Panc1 (cell line): ENCODE data around the gene KDM7A.

Experiments
- POLR2AphosphoS5 ChIP-seq: IDR thresholded peaks from 2 replicates; pipeline ENCODE4 v1.6.1; 2012; ENCODE audit warnings: mild to moderate bottlenecking, low read depth, low read length, moderate library complexity
- SIN3A ChIP-seq: IDR thresholded peaks from 2 replicates; pipeline ENCODE4 v1.6.1; 2012; ENCODE audit warnings: low read depth, mild to moderate bottlenecking, low read length, moderate library complexity, borderline replicate concordance; ENCODE audit not compliant: insufficient read depth
- TCF7L2 ChIP-seq: IDR thresholded peaks from 2 replicates; pipeline ENCODE4 v1.6.1; 2011; ENCODE audit warnings: mild to moderate bottlenecking, low read depth, low read length, inconsistent platforms
- TF ChIP-seq, protein P1 (sequence below): fragments of 450-650 bp; IDR thresholded peaks from 2 replicates; pipeline ENCODE4 v1.5.1; 2017; ENCODE audit warnings: mild to moderate bottlenecking
- TF ChIP-seq, protein P2 (sequence below), 2 experiments: IDR thresholded peaks; 2 replicates each; pipeline ENCODE4 v1.6.1; 2011 to 2012; ENCODE audit warnings: low read depth in 2 of 2, control low read depth in 1 of 2, low read length in 1 of 2, mild to moderate bottlenecking in 1 of 2, moderate library complexity in 1 of 2; ENCODE audit not compliant: insufficient read depth in 1 of 2

DNA sequence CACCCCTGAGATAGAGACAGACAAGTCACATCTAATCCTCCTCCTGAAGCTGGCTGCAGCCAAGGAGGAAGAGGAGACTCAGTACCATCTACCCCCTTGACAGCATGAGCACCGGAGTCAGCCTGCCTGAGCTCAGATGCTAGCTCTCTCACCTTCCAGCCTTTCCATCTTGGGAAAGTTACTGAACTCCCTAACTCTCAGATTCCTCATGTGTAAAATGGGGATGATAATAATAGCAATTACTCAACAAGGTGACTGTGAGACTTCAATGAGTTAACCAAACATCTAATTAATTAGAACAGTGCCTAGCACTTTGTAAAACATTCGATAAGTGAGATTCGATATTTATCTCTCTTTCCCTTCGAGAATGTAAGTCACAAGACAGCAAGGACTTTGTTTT, 6.4 kb downstream of the KDM7A start:
- TF ChIP-seq, protein P1, sequence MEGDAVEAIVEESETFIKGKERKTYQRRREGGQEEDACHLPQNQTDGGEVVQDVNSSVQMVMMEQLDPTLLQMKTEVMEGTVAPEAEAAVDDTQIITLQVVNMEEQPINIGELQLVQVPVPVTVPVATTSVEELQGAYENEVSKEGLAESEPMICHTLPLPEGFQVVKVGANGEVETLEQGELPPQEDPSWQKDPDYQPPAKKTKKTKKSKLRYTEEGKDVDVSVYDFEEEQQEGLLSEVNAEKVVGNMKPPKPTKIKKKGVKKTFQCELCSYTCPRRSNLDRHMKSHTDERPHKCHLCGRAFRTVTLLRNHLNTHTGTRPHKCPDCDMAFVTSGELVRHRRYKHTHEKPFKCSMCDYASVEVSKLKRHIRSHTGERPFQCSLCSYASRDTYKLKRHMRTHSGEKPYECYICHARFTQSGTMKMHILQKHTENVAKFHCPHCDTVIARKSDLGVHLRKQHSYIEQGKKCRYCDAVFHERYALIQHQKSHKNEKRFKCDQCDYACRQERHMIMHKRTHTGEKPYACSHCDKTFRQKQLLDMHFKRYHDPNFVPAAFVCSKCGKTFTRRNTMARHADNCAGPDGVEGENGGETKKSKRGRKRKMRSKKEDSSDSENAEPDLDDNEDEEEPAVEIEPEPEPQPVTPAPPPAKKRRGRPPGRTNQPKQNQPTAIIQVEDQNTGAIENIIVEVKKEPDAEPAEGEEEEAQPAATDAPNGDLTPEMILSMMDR, result no peak
- TF ChIP-seq POLR2AphosphoS5 (no peak), TCF7L2 (no peak), SIN3A (no peak)
- TF ChIP-seq, protein P2, sequence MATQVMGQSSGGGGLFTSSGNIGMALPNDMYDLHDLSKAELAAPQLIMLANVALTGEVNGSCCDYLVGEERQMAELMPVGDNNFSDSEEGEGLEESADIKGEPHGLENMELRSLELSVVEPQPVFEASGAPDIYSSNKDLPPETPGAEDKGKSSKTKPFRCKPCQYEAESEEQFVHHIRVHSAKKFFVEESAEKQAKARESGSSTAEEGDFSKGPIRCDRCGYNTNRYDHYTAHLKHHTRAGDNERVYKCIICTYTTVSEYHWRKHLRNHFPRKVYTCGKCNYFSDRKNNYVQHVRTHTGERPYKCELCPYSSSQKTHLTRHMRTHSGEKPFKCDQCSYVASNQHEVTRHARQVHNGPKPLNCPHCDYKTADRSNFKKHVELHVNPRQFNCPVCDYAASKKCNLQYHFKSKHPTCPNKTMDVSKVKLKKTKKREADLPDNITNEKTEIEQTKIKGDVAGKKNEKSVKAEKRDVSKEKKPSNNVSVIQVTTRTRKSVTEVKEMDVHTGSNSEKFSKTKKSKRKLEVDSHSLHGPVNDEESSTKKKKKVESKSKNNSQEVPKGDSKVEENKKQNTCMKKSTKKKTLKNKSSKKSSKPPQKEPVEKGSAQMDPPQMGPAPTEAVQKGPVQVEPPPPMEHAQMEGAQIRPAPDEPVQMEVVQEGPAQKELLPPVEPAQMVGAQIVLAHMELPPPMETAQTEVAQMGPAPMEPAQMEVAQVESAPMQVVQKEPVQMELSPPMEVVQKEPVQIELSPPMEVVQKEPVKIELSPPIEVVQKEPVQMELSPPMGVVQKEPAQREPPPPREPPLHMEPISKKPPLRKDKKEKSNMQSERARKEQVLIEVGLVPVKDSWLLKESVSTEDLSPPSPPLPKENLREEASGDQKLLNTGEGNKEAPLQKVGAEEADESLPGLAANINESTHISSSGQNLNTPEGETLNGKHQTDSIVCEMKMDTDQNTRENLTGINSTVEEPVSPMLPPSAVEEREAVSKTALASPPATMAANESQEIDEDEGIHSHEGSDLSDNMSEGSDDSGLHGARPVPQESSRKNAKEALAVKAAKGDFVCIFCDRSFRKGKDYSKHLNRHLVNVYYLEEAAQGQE (IDR thresholded peaks at IDR 0.05; ENCODE audit: insufficient read depth in 1 of 2, low read depth in 2 of 2, low read length in 1 of 2), result no peak
